ENCODE data around the gene H2AZ1. TPM values are rescaled to one million over a fixed set of nuclear protein-coding genes. Genes with fewer than 3 reads are reported as not detected.

Gene H2AZ1
- total RNA-seq, 1 donor from 2014 or later: 60.7 TPM

DNA sequence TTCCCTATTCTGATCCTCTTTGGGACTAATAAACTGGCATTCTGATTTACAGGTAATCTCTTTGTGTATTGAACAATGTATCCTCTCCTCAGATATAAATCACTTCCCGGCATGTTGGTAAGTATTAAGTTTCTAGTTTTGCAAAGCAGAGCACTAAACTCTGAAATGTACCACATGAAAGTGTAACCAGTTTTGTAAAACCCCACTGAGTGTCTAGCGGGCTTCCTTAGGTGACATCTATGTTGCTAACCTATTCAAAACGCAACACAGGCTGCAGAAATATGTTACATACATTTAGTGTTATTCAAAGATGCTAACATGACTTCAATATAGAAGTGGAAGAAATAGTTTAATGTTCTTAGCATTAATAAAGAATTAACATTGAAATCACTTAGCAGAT lies 28.9 kb downstream of the H2AZ1 start:
- no peak for DNase-seq
- no peak for TF ChIP-seq CTCF (IDR thresholded peaks at IDR 0.05; ENCODE audit: borderline replicate concordance)
- Histone ChIP-seq H3K27ac (replicated peaks) (no peak overlapping the region), H3K9me3 (replicated peaks) (no peaks in the 10 kb centered on the region), H3K4me3 (no peak overlapping the region), H3K4me1 (no peaks in the 10 kb centered on the region), H3K36me3 (peaks cover 63% of the 10 kb centered on the region), H3K27me3 (ENCODE audit: low read depth) (no peaks in the 10 kb centered on the region)
- intact Hi-C loops (cut with micrococcal nuclease): no loop called here

DNA sequence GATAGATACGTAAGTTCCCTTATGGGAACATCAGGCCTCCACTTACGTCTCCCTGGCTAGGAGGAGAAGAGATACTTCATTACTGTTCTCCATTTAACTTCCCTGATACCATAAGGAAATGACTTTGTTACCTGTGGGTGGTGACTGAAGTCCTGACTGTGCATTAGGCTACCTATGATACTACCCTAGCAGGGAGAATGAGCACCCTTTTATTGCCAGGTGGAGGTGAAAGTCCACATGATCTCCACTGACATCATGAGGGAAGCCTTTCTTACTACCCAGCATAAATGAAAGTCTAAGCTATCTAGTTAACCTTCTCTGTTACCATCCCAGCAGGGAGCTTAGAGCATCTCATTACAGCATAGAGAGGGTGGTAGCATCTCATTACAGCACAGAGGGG lies 31.4 kb downstream of the H2AZ1 start:
- DNase-seq: no peak
- no peak for TF ChIP-seq CTCF (IDR thresholded peaks at IDR 0.05; ENCODE audit: borderline replicate concordance)
- peaks cover 82% of the 10 kb centered on the region for H3K36me3 ChIP-seq
- H3K4me1 ChIP-seq: no peaks in the 10 kb centered on the region
- intact Hi-C loops (cut with micrococcal nuclease): no loop called here
- H3K9me3 ChIP-seq (replicated peaks): no peaks in the 10 kb centered on the region
- no peak overlapping the region for H3K4me3 ChIP-seq
- H3K27ac ChIP-seq (replicated peaks): no peak overlapping the region
- H3K27me3 ChIP-seq (ENCODE audit: low read depth): no peaks in the 10 kb centered on the region

- H3K9me3 ChIP-seq (replicated peaks): no peaks in the 10 kb centered on the region
- intact Hi-C loops (cut with micrococcal nuclease): no loop called here
- H3K4me3 ChIP-seq: no peak overlapping the region
- H3K27me3 ChIP-seq (ENCODE audit: low read depth): no peaks in the 10 kb centered on the region
- peaks cover 73% of the 10 kb centered on the region for H3K36me3 ChIP-seq
- no peak for DNase-seq
- H3K27ac ChIP-seq (replicated peaks): no peak overlapping the region
- H3K4me1 ChIP-seq: no peaks in the 10 kb centered on the region
- no peak for TF ChIP-seq CTCF (IDR thresholded peaks at IDR 0.05; ENCODE audit: borderline replicate concordance)
These were observed 32.5 kb downstream of the H2AZ1 start for GRCh38 chr4:99917575-99917974.

DNA sequence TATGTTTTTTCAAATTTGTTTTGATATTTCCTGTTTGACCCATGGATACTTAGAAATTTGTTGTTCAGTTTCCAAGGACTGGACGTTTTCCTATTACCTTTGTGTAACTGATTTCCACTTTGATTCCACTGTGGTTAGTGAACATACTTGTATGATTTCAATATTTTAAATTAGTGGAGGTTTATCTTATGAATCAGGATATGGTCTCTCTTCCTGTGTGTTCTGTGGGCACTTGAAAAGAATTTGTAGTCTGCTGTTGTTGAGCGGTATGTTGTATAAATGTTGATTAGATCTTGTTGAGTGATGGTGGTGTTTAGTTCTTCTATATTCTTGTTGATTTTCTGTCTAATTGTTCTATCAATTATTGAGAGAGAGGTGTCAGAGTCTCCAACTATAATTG lies 34.6 kb downstream of the H2AZ1 start:
- Histone ChIP-seq H3K4me1 (no peaks in the 10 kb centered on the region), H3K36me3 (peaks cover 58% of the 10 kb centered on the region), H3K27ac (replicated peaks) (no peak overlapping the region), H3K9me3 (replicated peaks) (no peaks in the 10 kb centered on the region), H3K27me3 (ENCODE audit: low read depth) (no peaks in the 10 kb centered on the region), H3K4me3 (no peak overlapping the region)
- intact Hi-C loops (cut with micrococcal nuclease): no loop called here
- TF ChIP-seq CTCF (IDR thresholded peaks at IDR 0.05; ENCODE audit: borderline replicate concordance): no peak
- DNase-seq: no peak

Other genes starting within 250 kb of the H2AZ1 start
- 0.74 TPM for gene DAPP1, start 133.4 kb downstream of the H2AZ1 start, total RNA-seq
- 38.5 TPM for gene LAMTOR3, start 55.8 kb downstream of the H2AZ1 start, total RNA-seq
- 16.4 TPM for gene DNAJB14, start 3.7 kb downstream of the H2AZ1 start, total RNA-seq
- 0.60 TPM for gene DDIT4L, start 240.2 kb upstream of the H2AZ1 start, total RNA-seq

Measured in left ventricle myocardium inferior (tissue), 1 donor.